Thyroid gland (tissue), 4 donors: ENCODE measurements around the gene CAMK1G.

Source experiments
- CTCF ChIP-seq, 6 experiments: fragments of 200-600 bp in 3 of 6; fragments of 450-650 bp in 3 of 6; sonication (generic) in 3 of 6; IDR thresholded peaks; one replicate each; pipeline ENCODE4 v1.5.1; 2016 to 2019; ENCODE audit warnings: antibody characterized with exemption in 6 of 6, mild to moderate bottlenecking in 2 of 6, inconsistent platforms in 1 of 6, moderate library complexity in 1 of 6
- POLR2A ChIP-seq, 2 donors: fragments of 450-650 bp; IDR thresholded peaks; one replicate each; pipeline ENCODE4 v1.6.1; 2017; ENCODE audit warnings: antibody characterized with exemption in 2 of 2, mild to moderate bottlenecking in 2 of 2, moderate library complexity in 1 of 2

GRCh38 chr1:209645574-209646452 is 62.3 kb downstream of the CAMK1G start:
- TF ChIP-seq POLR2A (IDR thresholded peaks at IDR 0.05), result no peak
- TF ChIP-seq CTCF (IDR thresholded peaks at IDR 0.05), result no peak
